ENCODE data around the gene TMC2. TPM values are rescaled to one million over a fixed set of nuclear protein-coding genes. Genes with fewer than 3 reads are reported as not detected.

The TMC2 gene
- total and polyA plus RNA-seq, 2 of the 4 experiments (the other 2 are of a cell fraction): not detected

- 50% methylated on average over 1 of the region's 1 CpG; no CpG with 5 or more reads in 1 of the 2 experiments for WGBS, 2 experiments (ENCODE audit: extremely low coverage in 2 of 2, insufficient read length in 1 of 2)
- Histone ChIP-seq H3K27me3 (ENCODE audit: control insufficient read depth, insufficient read depth, low read length) (peaks cover 2% of the 10 kb centered on the region; the same call in 1 of the 2 replicates), H2BK120ac (ENCODE audit: low read depth, low read length) (no peak overlapping the region), H3K27ac (ENCODE audit: insufficient read depth, low read length) (no peak overlapping the region), H2BK15ac (ENCODE audit: low read depth, low read length) (no peak overlapping the region), H3K9me1 (ENCODE audit: insufficient read depth, low read length) (no peaks in the 10 kb centered on the region), H3K4me3 (ENCODE audit: insufficient read depth, low read depth, low read length) (no peak overlapping the region), H3K4ac (ENCODE audit: low read depth, low read length) (no peak overlapping the region), H4K8ac (ENCODE audit: low read depth in 2 of 2, low read length in 2 of 2) (no peak overlapping the region), H2BK20ac (ENCODE audit: low read depth, low read length) (no peak overlapping the region), H3K56ac (ENCODE audit: extremely low read depth, insufficient read depth, low read length) (no peak overlapping the region), H3K79me1 (ENCODE audit: low read depth in 1 of 2, low read length in 2 of 2) (no peaks in the 10 kb centered on the region), H4K91ac (ENCODE audit: insufficient read depth, low read depth, low read length) (no peak overlapping the region), H2AK9ac (replicated peaks; ENCODE audit: low read depth, low read length, poor library complexity) (no peak overlapping the region), H3K14ac (replicated peaks; ENCODE audit: low read depth, low read length) (no peak overlapping the region), H3K4me2 (ENCODE audit: low read depth, low read length) (no peak overlapping the region), H4K20me1 (ENCODE audit: insufficient read depth, low read length) (no peaks in the 10 kb centered on the region), H3K9me3 (ENCODE audit: control insufficient read depth, insufficient read depth, low read length) (no peaks in the 10 kb centered on the region), H2AFZ (replicated peaks; ENCODE audit: low read length, poor library complexity) (no peak overlapping the region), H3K18ac (ENCODE audit: low read depth, low read length) (no peak overlapping the region), H4K5ac (ENCODE audit: low read depth, low read length) (no peak overlapping the region), H3K36me3 (ENCODE audit: control insufficient read depth, insufficient read depth, low read length) (no peaks in the 10 kb centered on the region), H2AK5ac (ENCODE audit: low read depth, low read length) (no peak overlapping the region), H2BK5ac (ENCODE audit: low read depth, low read length, poor library complexity, severe bottlenecking) (no peak overlapping the region), H3K9ac (ENCODE audit: low read depth, low read length) (no peak overlapping the region), H3K4me1 (ENCODE audit: control insufficient read depth, insufficient read depth, low read length) (0 out of 2 replicates have a peak, but pooled peaks cover 2% of the 10 kb centered on the region), H3K23ac (ENCODE audit: low read depth, low read length) (no peak overlapping the region)
- dilution Hi-C loops (cut with HindIII; ENCODE audit: low sequenced_read_pairs, unreplicated experiment): no loop called here
- ATAC-seq (ENCODE audit: low read depth) (peak; percentile 67), DNase-seq (peak; percentile 72)
- no TSS peak for BruUV-seq (replicated peaks)
- in situ Hi-C loops (cut with MboI; ENCODE audit: low sequenced_read_pairs): no loop called here
- TF ChIP-seq USF2 (IDR thresholded peaks at IDR 0.05; ENCODE audit: low read depth, low read length) (0 out of 2 replicates have a peak, but pooled peaks have one; percentile 15), BHLHE40 (IDR thresholded peaks at IDR 0.05; ENCODE audit: low read depth, low read length) (peak; percentile 50; the same call in 1 of the 2 replicates), POLR2A (IDR thresholded peaks at IDR 0.05; ENCODE audit: low read depth, low read length) (no peak)
- ChIA-PET CTCF (interaction anchor here (0.6 kb wide), 2 partner anchors 9 to 12 kb away, joined by 3 read pairs; no protein-coding TSS in a partner anchor), POLR2A (ENCODE audit: unreplicated experiment) (no interaction called here)
- intact Hi-C loops (cut with micrococcal nuclease): no loop called here
These were observed 49.4 kb downstream of the TMC2 start for GRCh38 chr20:2585811-2586210.
